ENCODE data around the gene KCTD1.

- TF ChIP-seq NFE2L2 (IDR thresholded peaks at IDR 0.05; ENCODE audit: low read depth, low read length) (no peak), POLR2A (IDR thresholded peaks at IDR 0.05; ENCODE audit: low read depth, low read length) (no peak), CEBPB (IDR thresholded peaks at IDR 0.05; ENCODE audit: low read depth, low read length) (no peak), SMC3 (IDR thresholded peaks at IDR 0.05; ENCODE audit: low read depth, low read length) (no peak)
- TF ChIP-seq, protein P1, sequence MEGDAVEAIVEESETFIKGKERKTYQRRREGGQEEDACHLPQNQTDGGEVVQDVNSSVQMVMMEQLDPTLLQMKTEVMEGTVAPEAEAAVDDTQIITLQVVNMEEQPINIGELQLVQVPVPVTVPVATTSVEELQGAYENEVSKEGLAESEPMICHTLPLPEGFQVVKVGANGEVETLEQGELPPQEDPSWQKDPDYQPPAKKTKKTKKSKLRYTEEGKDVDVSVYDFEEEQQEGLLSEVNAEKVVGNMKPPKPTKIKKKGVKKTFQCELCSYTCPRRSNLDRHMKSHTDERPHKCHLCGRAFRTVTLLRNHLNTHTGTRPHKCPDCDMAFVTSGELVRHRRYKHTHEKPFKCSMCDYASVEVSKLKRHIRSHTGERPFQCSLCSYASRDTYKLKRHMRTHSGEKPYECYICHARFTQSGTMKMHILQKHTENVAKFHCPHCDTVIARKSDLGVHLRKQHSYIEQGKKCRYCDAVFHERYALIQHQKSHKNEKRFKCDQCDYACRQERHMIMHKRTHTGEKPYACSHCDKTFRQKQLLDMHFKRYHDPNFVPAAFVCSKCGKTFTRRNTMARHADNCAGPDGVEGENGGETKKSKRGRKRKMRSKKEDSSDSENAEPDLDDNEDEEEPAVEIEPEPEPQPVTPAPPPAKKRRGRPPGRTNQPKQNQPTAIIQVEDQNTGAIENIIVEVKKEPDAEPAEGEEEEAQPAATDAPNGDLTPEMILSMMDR (conservative IDR thresholded peaks at IDR 0.05; ENCODE audit: low read depth, low read length): no peak
- TF ChIP-seq, protein P2, sequence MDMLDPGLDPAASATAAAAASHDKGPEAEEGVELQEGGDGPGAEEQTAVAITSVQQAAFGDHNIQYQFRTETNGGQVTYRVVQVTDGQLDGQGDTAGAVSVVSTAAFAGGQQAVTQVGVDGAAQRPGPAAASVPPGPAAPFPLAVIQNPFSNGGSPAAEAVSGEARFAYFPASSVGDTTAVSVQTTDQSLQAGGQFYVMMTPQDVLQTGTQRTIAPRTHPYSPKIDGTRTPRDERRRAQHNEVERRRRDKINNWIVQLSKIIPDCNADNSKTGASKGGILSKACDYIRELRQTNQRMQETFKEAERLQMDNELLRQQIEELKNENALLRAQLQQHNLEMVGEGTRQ (IDR thresholded peaks at IDR 0.05; ENCODE audit: low read depth, low read length): no peak
These were observed 13.4 kb upstream of the KCTD1 start for GRCh38 chr18:26561769-26562168.
